ENCODE results near the gene SIRT6. TPM values are rescaled to one million over a fixed set of nuclear protein-coding genes. Genes with fewer than 3 reads are reported as not detected.
"Not testable (repeated sequence)": the region's sequence is repeated elsewhere in the genome, so short reads cannot be mapped to it uniquely, and the experiment has no call there.

The SIRT6 gene
- 18.1 TPM for total RNA-seq
- long read RNA-seq, partial matches to known transcripts, result 1 of 6 reads
- long read RNA-seq, other reads (novel, unspliced or antisense), result 1 of 6 reads

GRCh38 chr19:4182084-4182810 is at the start of gene SIRT6, which contains the start of gene ANKRD24:
Gene SIRT6 (minus strand): TSS chr19:4182563. CDS start chr19:4182539, 24 bp downstream.
Gene ANKRD24 (plus strand): TSS chr19:4182689. CDS start chr19:4186426, 3,737 bp downstream.
- Histone ChIP-seq H3K4me1 (peaks cover 34% of the 10 kb centered on the region), H3K27me3 (ENCODE audit: low read depth) (peaks cover 4% of the 10 kb centered on the region), H3K27ac (peak within 1 kb of the TSS; percentile 84), H3K4me3 (peak within 1 kb of the TSS; percentile 94), H3K9me3 (no peaks in the 10 kb centered on the region), H3K36me3 (peaks cover 35% of the 10 kb centered on the region)
- TF ChIP-seq CTCF (IDR thresholded peaks at IDR 0.05), result no peak
- DNase-seq, result peak; percentile 98
- intact Hi-C loops (cut with DNase I), result no loop called here
- peak; percentile 95 to 97 for ATAC-seq

GRCh38 chr19:4232139-4232538 is 49.8 kb upstream of the SIRT6 start:
- H3K36me3 ChIP-seq; H3K9me3 ChIP-seq; H3K4me1 ChIP-seq; DNase-seq; ATAC-seq; H3K4me3 ChIP-seq; intact Hi-C loops (cut with DNase I); H3K27ac ChIP-seq: not testable (repeated sequence)
- H3K27me3 ChIP-seq (ENCODE audit: low read depth), result peaks cover 40% of the 10 kb centered on the region

- H3K27me3 ChIP-seq (ENCODE audit: low read depth), result peaks cover 40% of the 10 kb centered on the region
- intact Hi-C loops (cut with DNase I); H3K27ac ChIP-seq; H3K4me1 ChIP-seq; ATAC-seq; H3K4me3 ChIP-seq; H3K9me3 ChIP-seq; DNase-seq; H3K36me3 ChIP-seq: not testable (repeated sequence)
These were observed 49.2 kb upstream of the SIRT6 start for GRCh38 chr19:4231521-4231920.

GRCh38 chr19:4230237-4230636 is 47.9 kb upstream of the SIRT6 start:
- not testable (repeated sequence) for H3K36me3 ChIP-seq
- H3K27me3 ChIP-seq (ENCODE audit: low read depth), result peaks cover 40% of the 10 kb centered on the region

DNA sequence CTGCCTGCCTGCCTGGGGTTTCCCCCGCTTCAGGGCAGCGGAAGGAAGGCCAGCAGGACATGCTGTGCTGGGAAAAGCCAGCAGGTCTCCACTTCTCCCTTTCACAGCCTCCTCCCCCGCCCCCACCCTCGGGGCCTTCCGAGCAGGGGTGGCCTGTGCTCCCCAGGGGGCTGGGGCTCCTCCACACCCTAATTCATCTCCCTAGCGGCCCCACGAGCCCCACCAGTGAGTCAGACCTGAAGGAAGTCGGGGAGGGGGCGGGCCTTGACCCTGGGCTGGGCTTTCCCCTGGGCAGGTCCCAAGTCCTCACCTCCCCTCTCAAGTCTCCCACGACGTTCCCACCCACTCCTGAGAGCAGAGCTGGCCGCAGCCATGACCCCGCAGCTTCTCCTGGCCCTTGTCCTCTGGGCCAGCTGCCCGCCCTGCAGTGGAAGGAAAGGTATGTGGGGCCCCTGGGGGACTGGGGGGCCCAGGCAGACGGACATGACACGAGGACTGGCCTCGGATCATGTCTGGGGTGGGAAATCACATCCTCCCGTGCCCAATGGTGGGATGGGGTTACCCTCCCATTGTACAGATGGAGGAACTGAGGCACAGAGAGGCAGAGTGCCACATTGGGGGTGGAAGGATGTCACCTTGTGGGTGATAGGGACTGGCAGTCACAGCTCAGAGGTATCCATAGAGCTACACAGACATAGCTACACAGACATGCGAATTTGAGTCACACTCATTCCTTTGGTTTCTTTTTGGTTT is 47.0 kb upstream of the SIRT6 start, which contains the start of gene EBI3:
EBI3 (plus strand) TSS at position 345 of the 753 bp plus-strand sequence; CDS start at position 373, 28 bp downstream.
- ATAC-seq (peak; percentile 51 to 64), DNase-seq (no peak)
- peaks cover 40% of the 10 kb centered on the region for H3K27me3 ChIP-seq (ENCODE audit: low read depth)
- H3K9me3 ChIP-seq, result no peaks in the 10 kb centered on the region
- H3K4me1 ChIP-seq, result peaks cover 6% of the 10 kb centered on the region
- no peaks in the 10 kb centered on the region for H3K36me3 ChIP-seq
- intact Hi-C loops (cut with DNase I), result no loop called here
- TF ChIP-seq CTCF (IDR thresholded peaks at IDR 0.05), result no peak
- no peak within 1 kb of the TSS for H3K27ac ChIP-seq
- H3K4me3 ChIP-seq, result peak within 1 kb of the TSS; percentile 1

More at GRCh38 chr19:4230237-4230636, 47.9 kb upstream of the SIRT6 start:
- H3K9me3 ChIP-seq; H3K4me1 ChIP-seq; DNase-seq; H3K4me3 ChIP-seq; intact Hi-C loops (cut with DNase I); H3K27ac ChIP-seq; ATAC-seq: not testable (repeated sequence)

DNA sequence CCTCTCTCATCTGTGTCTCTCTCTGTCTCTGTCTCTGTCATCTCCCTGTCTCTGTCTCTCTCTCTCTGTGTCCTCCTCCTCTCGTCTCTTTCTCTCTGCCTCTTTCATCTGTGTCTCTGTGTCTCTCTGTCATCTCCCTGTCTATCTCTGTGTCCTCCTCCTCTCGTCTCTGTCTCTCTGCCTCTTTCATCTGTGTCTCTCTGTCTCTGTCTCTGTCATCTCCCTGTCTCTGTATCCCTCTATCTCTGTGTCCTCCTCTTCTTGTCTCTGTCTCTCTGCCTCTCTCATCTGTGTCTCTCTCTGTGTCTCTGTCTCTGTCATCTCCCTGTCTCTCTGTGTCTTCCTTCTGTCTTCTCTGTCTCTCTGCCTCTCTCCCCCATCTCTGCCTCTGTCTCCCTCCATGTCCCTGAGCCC is 46.4 kb upstream of the SIRT6 start:
- H3K27ac ChIP-seq, result no peak overlapping the region
- H3K27me3 ChIP-seq (ENCODE audit: low read depth), result peaks cover 38% of the 10 kb centered on the region
- no peak for TF ChIP-seq CTCF (IDR thresholded peaks at IDR 0.05)
- peaks cover 6% of the 10 kb centered on the region for H3K4me1 ChIP-seq
- no peaks in the 10 kb centered on the region for H3K9me3 ChIP-seq
- H3K36me3 ChIP-seq, result no peaks in the 10 kb centered on the region
- DNase-seq (no peak), ATAC-seq (no peak)
- no peak overlapping the region for H3K4me3 ChIP-seq
- intact Hi-C loops (cut with DNase I), result no loop called here
